HG02642 (cell line): ENCODE results near the gene CCT8L2.
"Not testable (repeated sequence)": the region's sequence is repeated elsewhere in the genome, so short reads cannot be mapped to it uniquely, and the experiment has no call there.

Experiments
- ATAC-seq: cut with Tn5 transposase; IDR thresholded peaks from one replicate; pipeline ENCODE4 v1.9.1; 2021; ENCODE audit warnings: mild to moderate bottlenecking; ENCODE audit not compliant: unreplicated experiment, poor library complexity

Gene CCT8L2, protein sequence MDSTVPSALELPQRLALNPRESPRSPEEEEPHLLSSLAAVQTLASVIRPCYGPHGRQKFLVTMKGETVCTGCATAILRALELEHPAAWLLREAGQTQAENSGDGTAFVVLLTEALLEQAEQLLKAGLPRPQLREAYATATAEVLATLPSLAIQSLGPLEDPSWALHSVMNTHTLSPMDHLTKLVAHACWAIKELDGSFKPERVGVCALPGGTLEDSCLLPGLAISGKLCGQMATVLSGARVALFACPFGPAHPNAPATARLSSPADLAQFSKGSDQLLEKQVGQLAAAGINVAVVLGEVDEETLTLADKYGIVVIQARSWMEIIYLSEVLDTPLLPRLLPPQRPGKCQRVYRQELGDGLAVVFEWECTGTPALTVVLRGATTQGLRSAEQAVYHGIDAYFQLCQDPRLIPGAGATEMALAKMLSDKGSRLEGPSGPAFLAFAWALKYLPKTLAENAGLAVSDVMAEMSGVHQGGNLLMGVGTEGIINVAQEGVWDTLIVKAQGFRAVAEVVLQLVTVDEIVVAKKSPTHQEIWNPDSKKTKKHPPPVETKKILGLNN

DNA sequence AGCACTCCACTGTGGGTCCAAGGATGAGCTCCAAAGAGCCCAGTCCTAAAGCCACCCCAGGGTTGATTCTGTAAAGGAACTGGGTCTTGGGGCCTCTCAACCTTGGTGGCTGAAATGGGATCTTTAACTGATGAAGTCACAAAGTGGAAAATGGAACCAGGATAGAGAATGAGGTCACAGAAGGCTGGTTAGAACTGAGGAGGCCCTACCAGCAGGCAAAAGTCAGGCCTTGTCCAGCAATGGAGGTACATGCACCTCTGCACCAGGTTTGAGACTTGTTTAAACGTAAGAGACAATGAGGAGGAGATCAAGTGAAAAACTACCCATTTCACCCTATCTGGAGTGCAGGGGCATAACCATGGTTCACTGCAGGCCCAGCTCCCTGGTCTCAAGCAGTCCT lies at the start of gene CCT8L2:
Gene CCT8L2, minus strand, starts transcription at position 101 of the 400 bp plus-strand sequence. CDS start 260 bp downstream, outside the sequence.
- not testable (repeated sequence) for ATAC-seq

DNA sequence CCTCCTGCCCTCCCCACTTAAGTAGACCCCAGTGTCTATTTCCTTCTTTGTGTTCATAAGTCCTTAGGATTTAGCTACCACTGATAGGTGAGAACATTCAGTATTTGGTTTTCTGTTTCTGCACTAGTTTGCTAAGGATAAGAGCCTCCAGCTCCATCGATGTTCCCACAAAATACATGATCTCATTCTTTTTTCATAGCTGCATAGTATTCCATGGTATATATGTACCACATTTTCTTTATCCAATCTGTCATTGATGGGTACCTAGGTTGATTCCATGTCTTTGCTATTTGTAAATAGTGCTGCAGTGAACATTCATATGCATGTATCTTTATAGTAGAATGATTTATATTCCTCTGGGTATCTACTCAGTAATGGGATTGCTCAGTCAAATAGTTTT lies 42.8 kb upstream of the CCT8L2 start:
- ATAC-seq, result not testable (repeated sequence)

DNA sequence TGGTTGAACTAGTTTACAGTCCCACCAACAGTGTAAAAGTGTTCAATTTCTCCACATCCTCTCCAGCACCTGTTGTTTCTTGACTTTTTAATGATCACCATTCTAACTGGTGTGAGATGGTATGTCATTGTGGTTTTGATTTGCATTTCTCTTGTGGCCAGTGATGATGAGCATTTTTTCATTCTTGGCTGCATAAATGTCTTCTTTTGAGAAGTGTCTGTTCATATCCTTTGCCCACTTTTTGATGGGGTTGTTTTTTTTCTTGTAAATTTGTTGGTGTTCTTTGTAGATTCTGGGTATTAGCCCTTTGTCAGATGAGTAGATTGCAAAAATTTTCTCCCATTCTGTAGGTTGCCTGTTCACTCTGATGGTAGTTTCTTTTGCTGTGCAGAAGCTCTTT lies 41.5 kb upstream of the CCT8L2 start:
- ATAC-seq, result not testable (repeated sequence)

DNA sequence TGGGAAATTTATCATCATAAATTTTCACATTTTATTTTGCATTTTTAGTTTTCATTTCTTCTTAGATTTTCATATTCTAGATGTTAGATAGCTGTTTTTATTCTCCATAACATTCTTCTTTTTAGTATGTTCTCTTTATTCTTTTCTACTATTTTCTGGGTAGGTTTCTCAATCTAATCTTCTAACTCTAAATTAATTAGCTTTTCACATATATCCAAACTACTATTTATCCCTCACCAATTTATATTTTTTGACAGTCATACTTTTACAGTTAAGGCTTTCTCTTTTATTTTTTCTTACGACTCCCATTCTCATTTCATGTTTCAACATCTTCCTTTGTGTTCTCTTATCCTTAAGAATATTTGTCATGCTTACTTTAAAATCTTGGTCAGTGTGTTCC lies 35.9 kb upstream of the CCT8L2 start:
- not testable (repeated sequence) for ATAC-seq

DNA sequence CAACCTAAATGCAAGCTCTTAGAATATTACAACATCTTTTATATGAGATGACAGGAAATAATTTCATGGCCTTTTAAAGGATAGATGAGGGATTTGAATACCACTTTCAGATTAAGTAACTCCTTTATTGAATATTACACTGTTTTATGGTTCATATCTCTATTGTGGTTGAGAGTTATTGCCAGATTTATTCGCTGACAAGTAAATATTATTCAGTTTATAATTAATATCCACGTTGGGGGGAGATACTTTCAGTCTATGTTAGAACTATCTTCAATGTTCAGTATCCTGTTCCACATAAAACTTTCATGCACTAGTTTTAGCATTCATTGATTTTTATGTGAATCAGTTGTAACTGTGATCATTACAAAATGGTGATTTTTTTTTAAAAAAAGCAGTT lies 32.4 kb upstream of the CCT8L2 start:
- not testable (repeated sequence) for ATAC-seq

DNA sequence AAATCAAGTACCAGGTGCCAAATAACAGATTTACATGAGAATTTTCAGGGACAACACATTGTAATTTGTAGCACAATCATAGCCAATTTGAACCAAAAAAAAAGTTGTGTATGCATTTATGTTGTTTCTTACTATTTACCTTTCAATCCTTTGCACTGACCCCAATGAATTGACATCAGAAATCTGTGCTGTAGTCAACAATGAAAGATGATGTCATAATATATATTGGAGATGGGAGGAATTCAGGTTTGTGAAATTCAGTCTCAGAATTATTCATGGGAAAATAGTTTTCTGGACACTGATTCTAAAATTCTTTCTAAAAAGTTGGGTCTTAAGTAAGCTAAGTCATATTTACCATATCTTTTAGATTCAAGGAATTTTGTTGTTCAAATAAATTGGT lies 31.0 kb upstream of the CCT8L2 start:
- not testable (repeated sequence) for ATAC-seq

DNA sequence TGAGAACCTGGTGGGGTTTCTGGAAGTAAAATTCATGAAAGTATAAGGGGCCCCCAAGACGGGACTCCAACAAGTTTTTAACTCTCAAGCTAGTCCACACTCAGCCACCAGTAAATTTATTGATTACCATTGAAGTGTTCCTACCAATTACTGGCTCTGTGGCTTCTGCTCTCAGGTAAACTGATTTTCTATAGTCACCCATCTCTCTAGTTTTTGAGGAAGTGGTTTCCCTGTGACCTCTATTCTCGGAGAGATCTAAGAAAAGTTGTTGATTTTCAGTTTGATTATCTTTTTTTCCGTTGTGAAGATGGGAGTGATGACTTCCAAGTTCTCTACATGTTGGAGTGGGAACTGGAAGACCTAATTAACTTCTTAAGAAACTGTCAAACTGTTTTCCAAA lies 24.9 kb upstream of the CCT8L2 start:
- ATAC-seq, result not testable (repeated sequence)

DNA sequence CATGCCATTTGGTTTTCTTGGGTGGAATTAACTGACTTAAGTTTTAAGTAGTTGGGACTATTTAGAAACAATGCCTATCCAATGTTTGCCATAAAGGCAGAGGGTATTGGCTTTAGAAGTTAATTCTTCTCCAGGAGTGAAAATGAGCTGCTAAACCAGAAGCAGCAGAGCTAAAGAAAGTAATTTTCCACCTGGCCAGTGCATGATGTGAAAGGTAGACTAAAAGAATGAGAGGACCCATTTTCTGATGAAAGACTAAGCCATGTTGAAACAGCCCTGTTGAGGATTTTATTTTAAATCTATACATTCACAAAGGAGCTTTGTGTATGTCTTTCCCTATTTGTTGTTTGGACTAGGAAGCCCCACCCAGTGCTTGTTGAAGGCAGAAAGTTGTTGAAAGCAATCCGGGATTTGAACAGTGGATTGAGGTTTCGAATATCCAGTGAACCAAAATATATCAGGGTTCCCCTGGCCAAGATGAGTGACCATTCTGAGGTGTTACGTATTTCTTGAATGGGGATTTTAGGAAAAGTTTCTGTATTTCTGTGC lies 23.9 kb upstream of the CCT8L2 start:
- ATAC-seq, result not testable (repeated sequence)

DNA sequence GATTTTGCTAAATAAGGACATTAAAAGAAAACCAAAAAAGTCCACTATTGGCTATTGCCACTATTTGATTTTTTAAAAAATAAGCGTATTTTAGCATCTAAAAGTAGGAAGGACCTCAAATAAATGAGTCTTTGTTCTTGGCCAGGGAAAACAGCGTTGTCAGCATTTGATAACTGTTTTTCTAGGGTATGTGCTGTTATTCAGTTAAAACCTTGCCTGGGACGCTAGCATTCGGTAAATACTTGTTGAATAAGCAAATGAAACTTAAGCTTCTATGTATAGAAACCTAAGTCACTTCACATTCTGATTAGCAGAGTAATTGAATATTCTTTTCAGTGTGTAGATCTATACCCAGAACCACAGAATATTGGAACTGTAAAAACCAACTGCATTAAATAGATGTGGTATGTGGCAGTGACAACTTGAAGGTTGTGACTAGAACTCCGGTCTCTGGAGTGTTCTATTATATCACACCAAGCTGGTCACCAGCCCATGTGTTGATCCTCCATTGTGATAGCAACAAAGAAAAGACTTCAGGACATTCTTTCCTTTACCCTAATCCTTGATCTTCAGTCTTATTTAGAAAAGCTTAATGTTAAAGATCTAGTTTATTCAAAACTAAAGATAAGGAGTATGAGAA lies 23.1 kb upstream of the CCT8L2 start:
- not testable (repeated sequence) for ATAC-seq

DNA sequence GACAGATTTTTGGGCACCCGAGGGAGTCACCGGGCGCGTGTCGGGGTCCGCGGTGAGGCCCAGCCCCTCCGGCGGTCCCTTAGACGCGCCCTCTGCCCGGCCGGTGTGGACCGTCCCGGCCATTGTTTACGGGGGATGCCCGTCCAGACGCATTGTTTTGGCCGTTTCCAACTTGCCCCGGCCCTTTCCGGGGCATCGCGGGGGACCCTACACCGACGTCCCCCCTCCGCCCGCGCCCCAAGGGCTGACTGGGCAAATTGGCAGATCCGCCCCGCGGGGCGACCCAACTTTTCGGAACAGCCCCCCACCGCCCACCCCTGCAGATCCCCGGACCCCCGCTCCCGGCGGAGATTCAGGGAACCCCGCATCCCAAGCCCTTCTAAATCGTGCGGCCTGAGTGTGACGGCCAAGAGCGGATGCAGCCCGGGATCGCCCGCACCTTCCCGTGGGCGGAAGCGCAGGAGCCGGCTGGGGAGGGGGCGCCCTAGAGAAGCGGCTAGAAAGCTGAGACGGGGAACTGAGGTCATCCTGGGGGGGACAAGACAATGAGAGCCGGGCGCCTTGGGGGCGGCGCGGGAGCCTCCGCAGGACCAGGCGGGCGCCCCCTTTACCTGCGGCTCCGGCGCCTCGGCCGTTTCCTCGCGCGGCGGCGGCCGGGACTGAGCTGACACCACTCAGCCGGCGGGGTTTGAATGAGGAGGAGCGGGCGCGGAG lies 17.1 kb upstream of the CCT8L2 start:
- ATAC-seq, result no peak

DNA sequence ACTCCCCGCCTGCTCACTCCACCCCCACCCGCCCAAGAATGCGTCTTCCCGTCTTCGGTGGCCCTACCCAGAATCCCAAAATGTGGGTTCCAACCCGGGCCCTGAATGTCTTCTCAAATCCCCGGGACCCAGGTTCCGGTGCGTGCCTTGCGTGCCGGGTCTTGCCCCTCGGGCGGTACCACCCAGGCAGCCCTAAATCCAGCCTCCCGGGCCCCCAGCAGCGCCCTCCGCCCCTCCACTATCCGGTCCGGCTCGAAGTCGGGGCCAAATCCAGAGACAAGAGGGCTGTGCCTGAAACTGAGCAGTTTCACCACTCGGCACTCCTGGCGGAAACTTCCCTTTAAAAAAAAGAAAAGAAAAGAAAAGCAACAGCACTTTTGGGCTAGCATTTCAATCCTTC lies 16.3 kb upstream of the CCT8L2 start:
- ATAC-seq, result no peak

DNA sequence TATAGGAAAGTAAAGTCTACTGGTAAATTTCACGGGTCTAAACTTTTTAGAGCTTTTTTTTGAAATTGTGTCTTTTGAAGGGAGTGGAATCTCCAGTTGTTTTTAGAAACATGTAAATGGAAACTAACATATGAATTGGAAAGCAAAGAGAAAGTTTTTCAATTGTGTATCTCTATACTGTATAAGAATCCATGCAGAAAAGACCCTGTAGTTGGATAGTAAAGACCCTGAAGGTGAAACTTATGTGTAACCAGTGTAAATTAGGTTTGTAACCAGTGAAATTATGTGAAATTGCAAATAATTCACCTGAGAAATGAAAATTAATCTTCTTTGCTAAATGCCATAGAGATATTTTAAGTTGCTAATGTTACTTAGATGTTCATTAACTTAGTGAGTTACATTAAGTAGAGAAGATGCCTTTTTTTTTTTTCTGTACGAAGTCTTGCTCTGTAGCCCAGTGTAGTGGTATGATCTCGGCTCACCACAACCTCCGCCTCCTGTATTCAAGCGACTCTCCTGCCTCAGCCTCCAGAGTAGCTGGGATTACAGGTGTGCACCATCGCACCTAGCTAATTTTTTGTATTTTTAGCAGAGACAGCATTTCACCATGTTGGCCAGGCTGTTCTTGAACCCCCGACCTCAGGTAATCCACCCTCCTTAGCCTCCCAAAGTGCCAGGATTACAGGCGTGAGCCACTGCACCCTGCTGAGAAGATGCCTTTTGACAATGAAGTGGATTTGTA lies 11.8 kb upstream of the CCT8L2 start:
- ATAC-seq, result not testable (repeated sequence)

DNA sequence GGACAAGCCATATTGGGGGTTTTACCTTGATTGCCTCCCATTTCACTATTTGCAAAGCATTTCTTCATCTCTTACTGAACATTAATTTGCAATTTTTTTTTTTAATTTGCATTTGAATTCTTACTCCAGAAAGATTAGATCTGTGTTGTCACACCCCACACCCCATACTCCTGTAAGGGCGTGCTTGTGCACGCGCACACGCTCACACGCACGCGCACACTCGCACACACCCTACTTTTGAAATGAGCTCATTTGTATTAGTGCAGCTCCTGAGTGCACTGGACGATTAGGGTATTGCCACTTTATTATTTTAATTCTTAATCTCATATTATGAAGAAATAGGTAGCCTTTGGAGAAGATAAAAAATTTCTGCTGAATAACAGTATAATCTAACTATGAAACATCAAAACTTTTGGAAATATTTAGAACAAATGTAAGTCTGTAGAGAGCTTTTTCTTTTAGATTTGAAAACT lies 11.2 kb upstream of the CCT8L2 start:
- not testable (repeated sequence) for ATAC-seq

DNA sequence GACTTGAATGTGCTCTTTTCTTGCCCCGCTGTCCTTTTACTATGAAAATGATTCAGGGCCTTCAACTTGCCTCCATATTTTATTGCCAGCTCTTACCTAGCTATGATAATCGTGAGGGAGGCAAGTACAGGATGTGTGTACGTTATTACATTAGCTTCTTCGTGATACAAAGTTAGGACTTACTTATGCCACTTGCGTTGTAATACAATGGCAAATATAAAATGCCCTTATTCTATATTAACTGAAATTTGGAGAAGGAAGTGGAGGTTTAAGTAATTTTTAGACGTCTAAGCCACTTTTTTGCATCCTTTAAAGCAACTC lies 10.8 kb upstream of the CCT8L2 start:
- no peak for ATAC-seq

DNA sequence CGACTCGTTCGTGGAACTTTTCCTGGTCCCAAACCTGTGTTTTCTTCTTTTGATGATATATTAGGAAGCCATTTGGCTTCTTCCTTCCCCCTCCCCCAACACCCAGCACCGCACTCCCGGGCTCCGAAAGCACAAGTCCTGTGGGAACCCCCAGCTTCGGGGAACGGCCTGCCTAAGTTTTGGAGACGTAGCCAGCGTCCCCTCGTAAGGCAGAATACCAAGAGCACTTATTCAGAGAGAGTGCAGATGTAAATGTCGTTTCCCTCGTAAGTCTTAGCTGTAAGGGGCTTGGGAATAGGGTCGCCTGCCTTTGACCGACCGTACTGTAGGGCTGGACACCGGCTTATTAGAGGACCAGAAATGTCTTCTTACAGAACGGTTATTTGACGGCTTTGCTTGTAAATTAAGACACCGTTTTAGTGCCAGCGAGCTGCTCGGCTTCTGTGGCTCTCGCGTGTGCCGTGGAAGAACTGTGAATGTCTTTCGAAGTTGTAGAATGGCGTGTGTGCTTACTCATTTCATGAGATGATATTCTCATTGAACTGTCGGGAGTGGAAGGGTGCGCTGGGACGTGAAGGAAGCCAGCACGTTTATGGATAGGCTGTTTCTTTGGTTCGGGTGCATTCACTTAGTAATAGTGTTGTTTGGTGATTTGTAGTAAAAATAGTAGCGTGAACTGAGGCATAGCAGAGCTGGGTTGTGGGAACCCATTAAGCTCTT lies 10.3 kb upstream of the CCT8L2 start:
- ATAC-seq, result not testable (repeated sequence)

DNA sequence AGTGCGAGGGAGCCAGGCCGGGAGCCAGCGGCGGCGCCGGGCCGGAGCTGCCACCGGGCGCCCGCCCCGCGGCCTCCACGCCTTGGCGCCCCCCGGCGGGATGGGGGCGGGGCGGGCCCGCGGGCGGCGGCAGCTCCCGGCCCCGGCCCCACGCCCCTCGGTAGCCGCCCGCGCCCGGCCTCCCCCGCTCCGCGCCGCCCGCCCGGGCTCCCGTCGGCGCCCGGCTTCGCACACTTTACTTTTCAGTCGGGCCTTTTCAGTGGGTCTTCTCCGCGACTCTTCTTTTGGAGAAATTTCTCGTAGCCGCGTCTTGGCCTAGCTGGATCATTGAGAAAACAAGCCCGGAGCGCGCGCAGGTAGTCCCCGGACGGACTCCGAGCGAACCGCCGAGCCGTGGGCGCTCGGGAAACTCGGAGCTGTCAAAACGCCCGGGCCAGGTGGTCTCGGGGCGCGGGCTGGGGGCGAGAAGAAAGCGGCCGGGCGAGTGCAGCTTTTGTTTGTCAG lies 9.7 kb upstream of the CCT8L2 start:
- ATAC-seq, result not testable (repeated sequence)

DNA sequence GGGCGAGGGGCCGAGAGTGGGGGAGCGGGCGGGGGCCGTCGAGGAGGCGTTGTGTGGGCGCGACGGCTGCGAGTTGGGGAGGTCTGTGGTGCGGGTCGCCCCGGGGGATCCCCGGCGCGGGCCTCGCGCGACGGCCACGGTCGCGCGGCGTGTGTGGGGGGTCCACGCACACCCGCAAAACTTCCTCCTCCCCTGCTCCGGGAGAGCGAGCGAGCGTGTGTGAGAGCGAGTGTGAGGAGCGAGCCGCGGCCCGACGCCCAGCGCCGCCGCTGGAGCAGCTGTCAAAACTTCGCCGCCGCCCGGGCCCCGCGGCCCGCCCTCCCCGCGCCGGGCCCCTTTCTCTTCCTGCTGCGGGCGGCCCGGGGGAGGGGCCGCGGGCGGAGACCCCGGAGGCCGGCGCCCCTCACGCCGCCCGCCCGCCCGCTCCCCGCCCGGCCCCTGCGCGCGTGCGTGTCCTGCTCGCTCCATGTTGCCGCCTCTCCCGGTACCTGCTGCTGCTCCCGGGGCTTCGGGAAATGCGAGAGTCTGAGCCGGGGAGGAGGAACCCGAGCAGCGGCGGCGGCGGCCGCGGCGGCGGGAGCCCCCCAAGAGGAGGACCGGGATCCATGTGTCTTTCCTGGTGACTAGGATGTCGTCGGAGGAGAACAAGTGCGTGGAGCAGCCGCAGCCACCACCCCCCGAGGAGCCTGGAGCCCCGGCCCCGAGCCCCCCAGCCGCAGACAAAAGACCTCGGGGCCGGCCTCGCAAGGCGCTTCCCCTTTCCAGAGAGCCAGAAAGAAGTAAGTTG lies 9.0 kb upstream of the CCT8L2 start:
- no peak for ATAC-seq
